Gastrocnemius medialis (tissue), 4 donors: ENCODE data around the gene DCHS2.

ENCODE experiments used
- CTCF ChIP-seq, 5 experiments: fragments of 450-650 bp in 3 of 5; fragments of 200-600 bp in 2 of 5; sonication (generic) in 2 of 5; IDR thresholded peaks in 4 of 5; conservative IDR thresholded peaks in 1 of 5; 1 replicate in 4 of 5; 2 replicates in 1 of 5; pipeline ENCODE4 v1.5.1; 2016 to 2019; ENCODE audit warnings: antibody characterized with exemption in 5 of 5, mild to moderate bottlenecking in 3 of 5, moderate library complexity in 3 of 5
- POLR2A ChIP-seq, 2 donors: fragments of 450-650 bp; IDR thresholded peaks; one replicate each; pipeline ENCODE4 v1.6.1; 2017; ENCODE audit warnings: antibody characterized with exemption in 2 of 2, mild to moderate bottlenecking in 2 of 2, moderate library complexity in 2 of 2

- TF ChIP-seq CTCF (IDR thresholded peaks at IDR 0.05 in 4 of 5, conservative IDR thresholded peaks at IDR 0.05 in 1 of 5): no peak
- no peak for TF ChIP-seq POLR2A (IDR thresholded peaks at IDR 0.05)
These were observed 186.9 kb downstream of the DCHS2 start for GRCh38 chr4:154304679-154305078.
